Measurements from ENCODE around the gene BCL2A1. TPM values are rescaled to one million over a fixed set of nuclear protein-coding genes. Genes with fewer than 3 reads are reported as not detected.

BCL2A1 gene
- polyA plus RNA-seq, 1 donor (not counting 4 experiments of a cell fraction or from before 2014, with no cell fraction given), result 0.10 TPM

GRCh38 chr15:79923079-79923514 is 47.9 kb downstream of the BCL2A1 start:
- DNase-seq (ENCODE audit: low read depth, low spot score) (no peak), FAIRE-seq (no peak)
- H3K36me3 ChIP-seq (ENCODE audit: control insufficient read depth in 2 of 2, extremely low read depth in 1 of 2, insufficient read depth in 2 of 2, low read length in 2 of 2), result peaks cover 0 to 7% of the 10 kb centered on the region in 2 experiments
- H3K27ac ChIP-seq (ENCODE audit: control insufficient read depth, insufficient read depth, low read length), result peak overlapping the region; percentile 55
- no peaks in the 10 kb centered on the region for H3K4me1 ChIP-seq (ENCODE audit: control insufficient read depth, extremely low read depth, insufficient read depth, low read length)
- no peaks in the 10 kb centered on the region for H3K9me1 ChIP-seq (ENCODE audit: control insufficient read depth, extremely low read depth, insufficient read depth, low read length)
- H3K27me3 ChIP-seq (ENCODE audit: control insufficient read depth, extremely low read depth, insufficient read depth, low read length), result no peaks in the 10 kb centered on the region
- H3K9me3 ChIP-seq (ENCODE audit: control insufficient read depth, low read depth, low read length), result peaks cover 8% of the 10 kb centered on the region
- H4K20me1 ChIP-seq (ENCODE audit: control insufficient read depth, extremely low read depth, insufficient read depth, low read length), result no peaks in the 10 kb centered on the region
- peaks cover 27% of the 10 kb centered on the region for H3K79me2 ChIP-seq (ENCODE audit: control insufficient read depth, insufficient read depth, low read length)
- peak overlapping the region; percentile 86 to 96 (median 89) for H3K4me3 ChIP-seq (ENCODE audit: control insufficient read depth in 2 of 3, extremely low read depth in 1 of 3, insufficient read depth in 2 of 3, low read depth in 1 of 3, low read length in 3 of 3)
- dilution Hi-C loops (cut with MboI; ENCODE audit: extremely low pct_ligation_motif_present, low sequenced_read_pairs), result no loop called here
- peak overlapping the region; percentile 76 for H3K9ac ChIP-seq (ENCODE audit: control insufficient read depth, extremely low read depth, insufficient read depth, low read length)
- TF ChIP-seq CTCF (optimal IDR thresholded peaks at IDR 0.05 in 1 of 3, IDR thresholded peaks at IDR 0.05 in 1 of 3, conservative IDR thresholded peaks at IDR 0.05 in 1 of 3; ENCODE audit: extremely low read depth in 1 of 3, insufficient read depth in 2 of 3, low read length in 3 of 3), result no peak
- no peak for TF ChIP-seq EZH2 (IDR thresholded peaks at IDR 0.05; ENCODE audit: low read length)
- H2AFZ ChIP-seq (ENCODE audit: control insufficient read depth, low read length), result peak overlapping the region; percentile 86
- H3K4me2 ChIP-seq (ENCODE audit: control insufficient read depth, extremely low read depth, insufficient read depth, low read depth, low read length), result peak overlapping the region; percentile 84

- H3K9ac ChIP-seq (ENCODE audit: control insufficient read depth, extremely low read depth, insufficient read depth, low read length), result peak overlapping the region; percentile 76
- DNase-seq (ENCODE audit: low read depth, low spot score), result no peak
Observed at GRCh38 chr15:79922512-79923078, 48.4 kb downstream of the BCL2A1 start.

More at GRCh38 chr15:79922512-79923078, 48.4 kb downstream of the BCL2A1 start:
- H3K4me3 ChIP-seq (ENCODE audit: control insufficient read depth in 2 of 3, extremely low read depth in 1 of 3, insufficient read depth in 2 of 3, low read depth in 1 of 3, low read length in 3 of 3), result peak overlapping the region; percentile 86 to 96 (median 89)
- H3K9me3 ChIP-seq (ENCODE audit: control insufficient read depth, low read depth, low read length), result peaks cover 8% of the 10 kb centered on the region
- peak overlapping the region; percentile 82 for H2AFZ ChIP-seq (ENCODE audit: control insufficient read depth, low read length)
- H3K4me2 ChIP-seq (ENCODE audit: control insufficient read depth, extremely low read depth, insufficient read depth, low read depth, low read length), result peak overlapping the region; percentile 84
- TF ChIP-seq EZH2 (IDR thresholded peaks at IDR 0.05; ENCODE audit: low read length) (no peak), CTCF (optimal IDR thresholded peaks at IDR 0.05 in 1 of 3, IDR thresholded peaks at IDR 0.05 in 1 of 3, conservative IDR thresholded peaks at IDR 0.05 in 1 of 3; ENCODE audit: extremely low read depth in 1 of 3, insufficient read depth in 2 of 3, low read length in 3 of 3) (no peak)
- dilution Hi-C loops (cut with MboI; ENCODE audit: extremely low pct_ligation_motif_present, low sequenced_read_pairs), result no loop called here
- FAIRE-seq, result no peak
- H4K20me1 ChIP-seq (ENCODE audit: control insufficient read depth, extremely low read depth, insufficient read depth, low read length), result no peaks in the 10 kb centered on the region
- peak overlapping the region; percentile 55 for H3K27ac ChIP-seq (ENCODE audit: control insufficient read depth, insufficient read depth, low read length)
- no peaks in the 10 kb centered on the region for H3K9me1 ChIP-seq (ENCODE audit: control insufficient read depth, extremely low read depth, insufficient read depth, low read length)
- H3K79me2 ChIP-seq (ENCODE audit: control insufficient read depth, insufficient read depth, low read length), result peaks cover 27% of the 10 kb centered on the region
- no peaks in the 10 kb centered on the region for H3K27me3 ChIP-seq (ENCODE audit: control insufficient read depth, extremely low read depth, insufficient read depth, low read length)
- no peaks in the 10 kb centered on the region for H3K4me1 ChIP-seq (ENCODE audit: control insufficient read depth, extremely low read depth, insufficient read depth, low read length)
- peaks cover 0 to 7% of the 10 kb centered on the region in 2 experiments for H3K36me3 ChIP-seq (ENCODE audit: control insufficient read depth in 2 of 2, extremely low read depth in 1 of 2, insufficient read depth in 2 of 2, low read length in 2 of 2)
